ENCODE measurements around the gene USP40. TPM values are rescaled to one million over a fixed set of nuclear protein-coding genes. Genes with fewer than 3 reads are reported as not detected.

The USP40 gene
- total RNA-seq, 2 donors from 2014 or later, result 11.6 to 12.5 TPM

- Histone ChIP-seq H3K9me3 (no peaks in the 10 kb centered on the region), H3K27me3 (no peaks in the 10 kb centered on the region), H3K27ac (no peak overlapping the region), H3K4me3 (no peak overlapping the region), H3K4me1 (peaks cover 0 to 7% of the 10 kb centered on the region in 2 donors), H3K36me3 (peaks cover 70% of the 10 kb centered on the region)
- TF ChIP-seq CTCF (IDR thresholded peaks at IDR 0.05), result no peak
- no peak for DNase-seq (ENCODE audit: low spot score)
Measured at GRCh38 chr2:233492078-233492477, 74.5 kb downstream of the USP40 start.

DNA sequence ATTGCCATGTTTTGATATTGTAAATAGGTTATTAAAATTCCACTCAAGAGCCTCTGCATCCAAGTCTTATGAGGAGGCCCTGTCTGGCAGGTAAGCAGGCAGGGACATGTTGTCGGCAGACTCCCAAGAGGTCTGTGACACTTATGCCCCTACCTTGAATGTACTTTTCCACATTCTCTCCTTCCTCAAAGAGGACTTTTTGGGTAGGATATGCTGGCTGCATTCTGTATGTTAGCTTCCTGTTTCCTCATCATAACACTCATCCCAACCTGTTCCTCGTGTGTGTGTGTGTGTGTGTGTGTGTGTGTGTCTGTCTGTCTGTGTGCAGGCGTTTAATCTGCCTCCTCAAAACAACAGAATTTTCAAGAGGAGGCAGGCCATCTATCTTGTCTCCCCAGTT, 75.3 kb downstream of the USP40 start:
- Histone ChIP-seq H3K27ac (no peak overlapping the region), H3K27me3 (no peaks in the 10 kb centered on the region), H3K4me3 (no peak overlapping the region), H3K36me3 (peaks cover 64% of the 10 kb centered on the region), H3K9me3 (no peaks in the 10 kb centered on the region), H3K4me1 (peaks cover 0 to 13% of the 10 kb centered on the region in 2 donors)
- DNase-seq (ENCODE audit: low spot score), result no peak
- no peak for TF ChIP-seq CTCF (IDR thresholded peaks at IDR 0.05)

DNA sequence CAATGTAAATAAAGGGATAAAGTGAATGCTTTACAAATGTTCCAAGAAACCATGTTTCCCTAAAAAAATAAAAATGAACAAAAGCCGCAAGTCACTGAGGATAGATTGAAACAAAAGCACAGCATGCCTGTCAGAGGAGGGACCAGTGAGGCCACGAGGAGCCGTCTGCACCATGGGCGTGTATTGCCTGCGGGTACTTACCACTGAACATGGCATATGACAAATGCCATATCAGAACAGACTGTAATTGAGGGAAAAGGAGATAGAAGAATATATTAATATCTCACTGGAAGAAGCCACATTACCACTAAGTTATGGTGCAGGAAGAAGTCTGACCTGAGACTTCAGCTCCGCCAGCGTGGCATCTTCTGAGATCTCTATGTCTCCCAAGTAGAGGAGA, 75.8 kb downstream of the USP40 start:
- DNase-seq (ENCODE audit: low spot score), result no peak
- Histone ChIP-seq H3K27ac (no peak overlapping the region), H3K4me1 (peaks cover 0 to 13% of the 10 kb centered on the region in 2 donors), H3K9me3 (no peaks in the 10 kb centered on the region), H3K27me3 (no peaks in the 10 kb centered on the region), H3K36me3 (peaks cover 60% of the 10 kb centered on the region), H3K4me3 (no peak overlapping the region)
- TF ChIP-seq CTCF (IDR thresholded peaks at IDR 0.05), result no peak

- H3K9me3 ChIP-seq, result no peaks in the 10 kb centered on the region
- TF ChIP-seq CTCF (IDR thresholded peaks at IDR 0.05), result no peak
- H3K27ac ChIP-seq, result no peak overlapping the region
- peaks cover 0 to 13% of the 10 kb centered on the region in 2 donors for H3K4me1 ChIP-seq
- no peak overlapping the region for H3K4me3 ChIP-seq
- H3K36me3 ChIP-seq, result peaks cover 66% of the 10 kb centered on the region
- DNase-seq (ENCODE audit: low spot score), result no peak
- H3K27me3 ChIP-seq, result no peaks in the 10 kb centered on the region
Measured at GRCh38 chr2:233489666-233490065, 76.9 kb downstream of the USP40 start.

DNA sequence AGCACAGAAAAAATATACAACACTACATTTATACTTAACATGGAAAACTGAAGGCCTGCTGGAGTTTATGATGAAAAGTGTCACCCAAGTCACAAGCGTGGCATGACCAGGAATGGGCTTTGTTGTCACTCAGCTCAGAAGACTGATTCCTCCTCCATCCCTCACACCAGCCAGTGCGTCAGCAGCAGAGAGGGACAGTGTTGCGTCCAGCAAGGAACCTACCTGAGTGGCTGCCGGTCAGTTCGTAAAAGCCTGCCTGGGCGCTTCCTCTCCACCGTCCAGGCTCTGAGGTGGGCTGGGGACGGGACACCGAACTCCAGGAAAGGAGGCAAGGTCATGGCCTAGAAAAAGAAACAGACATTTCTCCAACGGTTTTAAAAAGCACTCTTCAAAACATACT, 77.4 kb downstream of the USP40 start:
- Histone ChIP-seq H3K4me1 (peaks cover 0 to 13% of the 10 kb centered on the region in 2 donors), H3K27ac (no peak overlapping the region), H3K36me3 (peaks cover 72% of the 10 kb centered on the region), H3K27me3 (no peaks in the 10 kb centered on the region), H3K9me3 (no peaks in the 10 kb centered on the region), H3K4me3 (no peak overlapping the region)
- no peak for DNase-seq (ENCODE audit: low spot score)
- TF ChIP-seq CTCF (IDR thresholded peaks at IDR 0.05), result no peak

- DNase-seq (ENCODE audit: low spot score), result no peak
- peaks cover 71% of the 10 kb centered on the region for H3K36me3 ChIP-seq
Measured at GRCh38 chr2:233487748-233488345, 78.7 kb downstream of the USP40 start.

More at GRCh38 chr2:233487748-233488345, 78.7 kb downstream of the USP40 start:
- Histone ChIP-seq H3K27ac (no peak overlapping the region), H3K9me3 (no peaks in the 10 kb centered on the region), H3K4me3 (no peak overlapping the region), H3K4me1 (peaks cover 0 to 13% of the 10 kb centered on the region in 2 donors), H3K27me3 (no peaks in the 10 kb centered on the region)
- no peak for TF ChIP-seq CTCF (IDR thresholded peaks at IDR 0.05)

All from right atrium auricular region (tissue), 2 donors.